Islet of Langerhans (tissue), 1 donor: ENCODE data around the gene PRKCE.

Experiments
- FAIRE-seq: peaks from one replicate; lab custom pipeline; 2011; peaks lifted over from hg19 to GRCh38; lab: Jason Lieb, UNC

PRKCE gene

GRCh38 chr2:46118656-46119371 is 467.3 kb downstream of the PRKCE start:
- no peak for FAIRE-seq

- FAIRE-seq: no peak
Observed at GRCh38 chr2:46119453-46119852, 468.0 kb downstream of the PRKCE start.

- no peak for FAIRE-seq
Observed at GRCh38 chr2:46120792-46121555, 469.5 kb downstream of the PRKCE start.

GRCh38 chr2:46122318-46122976 is 471.0 kb downstream of the PRKCE start:
- no peak for FAIRE-seq

GRCh38 chr2:46123013-46123412 is 471.5 kb downstream of the PRKCE start:
- FAIRE-seq: no peak

- FAIRE-seq: no peak
Observed at GRCh38 chr2:46125798-46126197, 474.3 kb downstream of the PRKCE start.

- no peak for FAIRE-seq
Observed at GRCh38 chr2:46126571-46126970, 475.1 kb downstream of the PRKCE start.

- no peak for FAIRE-seq
Observed at GRCh38 chr2:46127176-46127575, 475.7 kb downstream of the PRKCE start.

- no peak for FAIRE-seq
Observed at GRCh38 chr2:46130511-46130910, 479.0 kb downstream of the PRKCE start.

- no peak for FAIRE-seq
Observed at GRCh38 chr2:46132996-46133395, 481.5 kb downstream of the PRKCE start.

GRCh38 chr2:46134531-46135227 is 483.2 kb downstream of the PRKCE start:
- FAIRE-seq: no peak

- no peak for FAIRE-seq
Observed at GRCh38 chr2:46135228-46135855, 483.9 kb downstream of the PRKCE start.

- no peak for FAIRE-seq
Observed at GRCh38 chr2:46135958-46136357, 484.5 kb downstream of the PRKCE start.

- no peak for FAIRE-seq
Observed at GRCh38 chr2:46136481-46136880, 485.0 kb downstream of the PRKCE start.

- FAIRE-seq: no peak
Observed at GRCh38 chr2:46136953-46137352, 485.5 kb downstream of the PRKCE start.

GRCh38 chr2:46142546-46143428 is 491.3 kb downstream of the PRKCE start:
- FAIRE-seq: no peak

- FAIRE-seq: no peak
Observed at GRCh38 chr2:46143429-46144132, 492.1 kb downstream of the PRKCE start.

- no peak for FAIRE-seq
Observed at GRCh38 chr2:46144133-46144800, 492.8 kb downstream of the PRKCE start.

GRCh38 chr2:46145017-46145416 is 493.5 kb downstream of the PRKCE start:
- no peak for FAIRE-seq

- no peak for FAIRE-seq
Observed at GRCh38 chr2:46145840-46146239, 494.4 kb downstream of the PRKCE start.
